Epidermal melanocyte (primary cell): ENCODE results near the gene STRIP2.
"Not testable (repeated sequence)": the region's sequence is repeated elsewhere in the genome, so short reads cannot be mapped to it uniquely, and the experiment has no call there.

Experiments used
- DNase-seq: peaks from one replicate; pipeline ENCODE4 v3.0.0; 2011; ENCODE audit warnings: low spot score; ENCODE audit not compliant: insufficient read length

The STRIP2 gene

DNA sequence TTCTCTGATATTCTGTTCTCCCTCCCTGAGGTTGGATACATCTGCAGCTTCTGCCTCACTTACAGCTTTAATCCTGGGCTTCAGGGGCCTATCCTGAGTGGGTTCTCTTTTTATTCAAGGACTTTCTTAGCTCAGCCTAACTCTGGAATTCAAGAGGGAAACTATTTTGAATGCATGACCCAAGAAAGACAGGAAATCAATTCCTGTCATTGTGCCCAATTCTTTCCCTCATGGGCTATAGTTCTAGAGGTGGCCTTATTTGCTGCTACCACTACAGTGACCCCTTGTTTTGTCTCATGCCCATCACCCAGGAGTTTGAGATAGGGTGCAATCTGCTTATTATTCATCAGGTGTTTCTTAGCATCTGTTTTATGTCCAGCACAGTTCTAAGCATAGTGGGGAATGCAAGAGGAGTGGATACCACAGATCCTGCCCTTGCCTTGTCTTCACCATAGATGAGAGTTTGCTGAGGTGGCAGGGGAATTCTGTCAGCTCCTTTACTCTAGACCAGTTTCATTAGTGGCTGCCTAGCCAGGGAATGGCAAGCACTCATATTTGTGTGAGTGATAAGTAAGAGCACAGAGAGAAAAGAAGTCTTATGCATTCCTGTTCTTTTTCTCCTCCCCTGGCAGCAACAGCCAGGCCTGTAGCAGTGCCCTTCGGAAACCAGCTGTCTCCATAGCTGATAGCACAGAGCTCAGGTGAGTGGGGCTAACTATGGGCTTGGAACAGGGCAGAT lies 19.4 kb downstream of the STRIP2 start:
- no peak for DNase-seq

DNA sequence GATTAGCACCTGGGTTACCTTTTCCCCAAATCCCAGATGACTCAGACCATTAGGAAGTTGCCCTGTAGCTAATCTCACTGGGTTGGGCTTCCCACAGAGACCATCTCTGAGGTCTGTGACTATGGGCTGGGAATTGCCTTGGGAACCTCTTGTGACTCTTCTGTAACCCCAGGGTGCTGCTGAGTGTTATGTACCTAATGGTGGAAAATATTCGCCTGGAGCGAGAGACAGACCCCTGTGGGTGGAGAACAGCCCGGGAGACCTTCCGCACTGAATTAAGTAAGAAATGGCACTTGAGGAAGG lies 20.0 kb downstream of the STRIP2 start:
- DNase-seq, result no peak

DNA sequence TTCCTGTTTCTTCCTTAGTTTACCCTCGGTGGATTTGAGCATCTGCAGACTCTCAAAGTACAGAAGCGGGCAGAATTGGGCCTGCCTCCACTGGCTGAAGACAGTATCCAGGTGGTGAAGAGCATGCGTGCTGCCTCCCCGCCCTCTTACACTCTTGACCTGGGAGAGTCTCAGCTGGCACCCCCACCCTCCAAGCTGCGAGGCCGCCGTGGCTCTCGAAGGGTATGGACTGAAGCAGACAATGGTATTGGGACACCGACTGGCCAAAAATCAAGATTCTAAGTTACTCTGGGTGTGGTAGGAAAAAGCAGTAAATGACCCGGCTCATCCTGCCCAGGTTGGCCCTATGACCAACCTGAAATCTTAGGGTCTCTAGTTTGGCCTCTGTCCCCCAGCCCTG lies 22.2 kb downstream of the STRIP2 start:
- DNase-seq, result no peak

GRCh38 chr7:129457101-129457500 lies 22.9 kb downstream of the STRIP2 start:
- DNase-seq, result no peak

DNA sequence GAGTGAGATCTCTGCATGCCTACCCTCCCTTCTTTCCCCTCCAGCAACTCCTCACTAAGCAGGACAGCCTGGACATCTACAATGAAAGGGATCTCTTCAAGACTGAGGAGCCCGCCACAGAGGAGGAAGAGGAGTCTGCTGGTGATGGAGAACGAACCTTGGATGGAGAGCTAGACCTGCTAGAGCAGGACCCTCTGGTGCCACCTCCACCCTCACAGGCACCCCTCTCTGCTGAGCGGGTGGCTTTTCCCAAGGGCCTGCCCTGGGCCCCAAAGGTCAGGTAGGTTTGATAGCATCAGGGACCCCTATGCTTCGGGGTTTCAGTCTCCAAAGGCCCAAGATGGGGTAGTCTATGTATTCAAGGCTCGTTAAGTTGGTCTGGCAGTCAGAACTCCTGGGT lies 23.9 kb downstream of the STRIP2 start:
- no peak for DNase-seq

DNA sequence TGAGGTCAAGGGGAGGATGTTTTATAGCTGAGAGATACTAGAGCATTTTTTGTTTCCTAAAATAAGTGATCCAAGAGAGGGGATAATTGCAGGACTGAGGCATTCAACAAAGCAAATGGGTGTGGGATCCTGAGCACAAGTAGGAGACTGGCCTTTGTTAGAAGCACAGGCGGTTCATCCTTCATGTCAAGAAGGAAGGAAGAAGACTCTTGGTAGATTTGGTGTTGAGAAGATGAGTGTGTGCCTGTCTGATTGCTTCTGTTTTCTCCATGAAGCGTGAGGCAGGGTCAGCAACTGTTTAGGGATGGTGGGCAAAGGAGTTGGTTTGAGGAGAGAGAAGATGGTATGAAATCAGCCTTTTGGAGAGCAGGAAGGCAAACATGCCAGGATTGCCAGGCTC lies 27.6 kb downstream of the STRIP2 start:
- DNase-seq, result no peak

DNA sequence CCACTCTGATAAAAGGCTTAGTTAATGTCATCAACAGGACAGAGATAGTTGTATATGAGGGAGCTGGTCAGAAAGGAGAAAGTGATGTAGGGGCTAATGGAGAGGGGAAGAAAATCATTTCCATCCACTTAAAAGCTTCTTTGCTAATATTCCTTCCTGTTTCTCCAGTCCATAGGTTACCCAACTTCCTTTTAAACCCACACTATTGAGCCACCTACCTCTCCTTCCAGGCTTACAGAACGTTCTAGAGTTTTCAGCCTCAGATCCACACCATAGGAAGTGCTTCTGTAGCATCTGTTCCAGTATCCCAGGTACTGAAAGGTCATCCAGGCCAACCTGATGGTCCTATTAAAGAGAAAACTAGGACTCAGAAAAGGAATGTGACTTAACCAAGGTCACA lies 28.2 kb downstream of the STRIP2 start:
- no peak for DNase-seq

DNA sequence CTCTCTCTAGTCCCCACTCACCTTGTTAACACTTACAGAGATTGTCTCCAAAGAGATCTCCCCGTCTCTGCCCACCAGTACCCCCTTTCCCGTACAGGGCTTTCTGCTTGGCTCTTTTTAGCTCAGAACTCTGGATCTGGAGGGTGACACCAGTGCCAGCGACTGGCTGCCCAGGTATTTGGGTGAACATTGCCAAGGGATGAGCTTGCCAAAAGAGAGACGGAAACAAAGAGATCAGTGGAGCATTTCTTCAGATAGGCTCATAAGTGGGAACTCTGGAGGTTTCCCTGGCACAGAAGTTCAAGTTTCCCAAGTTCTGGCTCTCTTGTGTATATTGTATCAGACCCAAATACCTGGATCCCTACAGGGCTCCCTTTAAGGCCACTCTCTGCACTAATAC lies 30.0 kb downstream of the STRIP2 start:
- DNase-seq, result no peak

GRCh38 chr7:129465080-129465479 lies 30.8 kb downstream of the STRIP2 start:
- DNase-seq, result no peak

GRCh38 chr7:129466796-129467195 lies 32.6 kb downstream of the STRIP2 start:
- DNase-seq, result no peak

GRCh38 chr7:129468087-129468486 lies 33.9 kb downstream of the STRIP2 start:
- DNase-seq, result no peak

DNA sequence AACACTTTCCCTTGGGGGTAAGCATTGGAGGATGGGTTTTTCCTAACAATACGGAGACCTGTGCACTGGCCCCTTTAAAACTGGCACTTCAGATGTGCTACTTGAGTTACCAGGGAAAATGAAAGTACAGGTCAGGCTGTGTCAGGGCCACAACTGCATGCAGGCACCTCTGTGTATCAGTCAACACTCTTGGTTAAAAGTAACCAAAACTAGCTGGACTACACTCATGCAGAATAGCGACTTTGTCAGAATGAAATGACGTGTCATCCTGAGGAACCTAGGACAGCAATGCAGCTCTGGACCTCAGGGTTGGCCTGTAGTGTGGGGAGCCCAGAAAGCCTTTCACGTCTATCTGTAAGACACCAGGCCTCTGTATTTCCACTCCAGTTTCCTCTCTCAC lies 34.3 kb downstream of the STRIP2 start:
- no peak for DNase-seq

- no peak for DNase-seq
These were observed 35.7 kb downstream of the STRIP2 start for GRCh38 chr7:129469930-129470329.

DNA sequence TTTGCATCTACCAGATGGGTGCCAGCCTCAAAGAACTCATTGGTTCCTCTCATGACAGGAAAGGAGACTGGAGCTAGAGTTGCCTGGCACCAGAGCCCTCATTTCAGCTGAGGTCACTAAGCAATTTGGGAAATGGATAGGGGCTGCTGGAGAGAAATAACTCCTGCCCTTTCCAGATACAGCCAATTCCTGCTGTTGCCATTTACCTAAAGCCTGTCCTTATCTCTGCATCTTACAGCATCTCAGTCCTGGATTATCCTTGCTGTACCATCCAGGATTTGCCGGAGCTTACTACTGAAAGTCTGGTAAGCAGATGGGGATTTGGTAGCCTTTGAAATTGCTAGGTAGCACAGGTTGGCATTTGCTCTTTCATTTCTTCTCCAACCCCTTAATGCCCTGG lies 36.2 kb downstream of the STRIP2 start:
- no peak for DNase-seq

- no peak for DNase-seq
These were observed 37.2 kb downstream of the STRIP2 start for GRCh38 chr7:129471402-129471827.

- not testable (repeated sequence) for DNase-seq
These were observed 41.7 kb downstream of the STRIP2 start for GRCh38 chr7:129475931-129476330.

- not testable (repeated sequence) for DNase-seq
These were observed 42.2 kb downstream of the STRIP2 start for GRCh38 chr7:129476398-129476797.

GRCh38 chr7:129479831-129480230 lies 45.6 kb downstream of the STRIP2 start:
- no peak for DNase-seq

DNA sequence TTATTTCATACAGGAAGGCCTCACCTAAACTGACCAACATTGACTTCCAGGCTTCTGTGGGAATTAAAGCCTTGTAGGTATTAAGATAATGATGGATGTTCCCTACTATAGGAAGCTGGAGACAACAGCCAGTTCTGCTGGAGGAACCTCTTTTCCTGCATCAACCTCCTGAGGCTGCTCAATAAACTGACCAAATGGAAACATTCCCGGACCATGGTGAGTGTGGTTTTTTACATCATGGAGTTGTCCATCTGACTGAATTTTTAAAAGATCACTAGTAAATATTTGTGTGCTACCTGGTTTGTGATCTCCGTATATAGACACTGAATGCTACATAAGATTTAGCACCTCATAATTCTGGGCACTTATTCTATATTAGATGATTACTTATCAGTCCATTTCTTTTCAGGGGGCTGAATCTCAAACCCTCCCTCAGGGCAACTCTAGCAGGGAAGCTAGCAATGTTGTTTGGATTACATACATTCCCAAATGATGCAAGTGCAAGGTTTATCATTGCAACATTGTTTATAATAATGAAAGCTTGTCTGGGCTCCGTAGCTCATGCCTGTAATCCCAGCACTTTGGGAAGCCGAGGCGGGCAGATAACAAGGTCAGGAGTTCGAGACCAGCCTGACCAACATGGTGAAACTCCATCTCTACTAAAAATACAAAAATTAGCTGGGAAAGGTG lies 46.6 kb downstream of the STRIP2 start:
- DNase-seq, result no peak

DNA sequence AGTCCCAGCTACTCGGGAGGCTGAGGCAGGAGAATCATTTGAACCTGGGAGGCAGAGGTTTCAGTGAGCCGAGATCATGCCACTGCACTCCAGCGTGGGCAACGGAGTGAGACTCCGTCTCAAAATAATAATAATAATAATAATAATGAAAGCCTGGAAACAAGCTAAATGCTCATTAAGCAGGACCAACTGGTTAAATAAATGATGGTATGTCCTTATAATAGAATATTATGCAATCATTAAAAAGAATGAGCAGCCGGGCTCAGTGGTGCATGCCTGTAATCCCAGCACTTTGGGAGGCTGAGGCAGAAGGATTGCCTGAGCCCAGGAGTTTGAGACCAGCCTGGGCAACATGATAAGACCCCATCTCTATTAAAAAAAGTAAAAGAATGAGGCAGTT lies 47.1 kb downstream of the STRIP2 start:
- DNase-seq, result not testable (repeated sequence)

DNA sequence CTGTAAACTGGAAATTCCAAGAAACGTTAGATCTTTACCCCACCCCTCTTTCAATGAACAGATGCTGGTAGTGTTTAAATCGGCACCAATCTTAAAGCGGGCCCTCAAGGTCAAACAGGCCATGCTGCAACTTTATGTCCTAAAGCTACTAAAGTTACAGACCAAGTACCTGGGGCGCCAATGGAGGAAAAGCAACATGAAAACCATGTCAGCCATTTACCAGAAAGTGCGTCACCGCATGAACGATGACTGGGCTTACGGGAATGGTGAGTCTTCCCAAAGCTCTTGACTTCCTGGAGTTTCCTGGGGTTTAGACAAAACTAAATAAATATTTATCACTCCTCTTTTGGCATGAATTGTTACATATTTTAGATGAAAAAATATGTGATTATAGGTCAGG lies 48.5 kb downstream of the STRIP2 start:
- no peak for DNase-seq

- no peak for DNase-seq
These were observed 55.3 kb downstream of the STRIP2 start for GRCh38 chr7:129489491-129489890.

DNA sequence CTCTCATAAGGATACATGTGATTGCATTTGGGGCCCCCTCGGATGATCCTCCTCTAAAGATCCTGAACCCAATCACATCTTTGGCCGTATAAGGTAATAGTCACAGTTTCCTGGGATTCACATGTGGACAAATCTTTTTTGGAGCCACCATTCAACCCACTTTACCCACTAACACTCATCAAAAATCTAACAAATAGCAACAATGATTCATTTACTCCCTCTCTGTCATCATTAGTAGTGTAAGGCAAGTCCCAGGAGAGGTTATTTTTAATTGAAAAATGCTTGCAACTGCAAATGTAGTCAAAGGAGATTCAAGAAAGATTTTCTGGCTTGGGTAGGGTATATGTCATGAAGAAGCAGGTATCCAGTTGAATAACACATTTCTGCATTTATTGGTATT lies 58.2 kb downstream of the STRIP2 start:
- DNase-seq, result no peak
